ENCODE data around the gene ZNF516. TPM values are rescaled to one million over a fixed set of nuclear protein-coding genes. Genes with fewer than 3 reads are reported as not detected.
A peak's percentile ranks its signal among the peaks of the same experiment; 100 is the strongest.

The ZNF516 gene
- total and polyA plus RNA-seq, 7 donors = 2.4 to 20.6 (median 9.6) TPM

DNA sequence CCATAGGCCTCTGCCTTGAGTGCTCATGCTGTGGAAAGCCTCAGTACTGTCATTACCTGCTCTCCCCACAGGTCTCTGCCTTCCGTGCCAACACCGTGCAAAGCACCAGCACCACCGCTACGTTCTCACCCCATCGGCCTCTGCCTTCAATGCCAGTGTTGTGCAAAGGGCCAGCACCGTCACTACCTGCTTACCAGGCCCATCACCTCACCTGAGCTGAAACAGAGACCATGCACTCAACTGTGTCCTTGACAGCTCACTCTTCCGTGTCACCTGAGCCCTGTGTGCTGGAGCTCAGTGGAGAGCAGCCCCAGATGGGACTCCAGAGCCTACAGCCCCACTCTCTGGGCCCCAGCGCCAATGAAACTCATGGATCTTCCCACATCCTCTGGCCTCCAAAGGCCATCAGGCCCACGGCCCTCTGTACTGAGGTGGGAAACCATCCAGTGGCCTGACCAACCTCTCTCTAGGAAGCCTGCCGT lies 62.7 kb downstream of the ZNF516 start:
- Histone ChIP-seq H3K27me3 (ENCODE audit: insufficient read depth in 3 of 3, low read length in 2 of 3) (no peaks in the 10 kb centered on the region), H3K4me1 (peaks cover 26% of the 10 kb centered on the region), H3K27ac (no peak overlapping the region), H3K4me3 (no peak overlapping the region), H3K9me3 (no peaks in the 10 kb centered on the region), H3K36me3 (ENCODE audit: insufficient read depth in 1 of 2, low read depth in 1 of 2) (peaks cover 0 to 13% of the 10 kb centered on the region in 2 donors)
- ATAC-seq (no peak), DNase-seq (no peak)
- TF ChIP-seq, protein P1, sequence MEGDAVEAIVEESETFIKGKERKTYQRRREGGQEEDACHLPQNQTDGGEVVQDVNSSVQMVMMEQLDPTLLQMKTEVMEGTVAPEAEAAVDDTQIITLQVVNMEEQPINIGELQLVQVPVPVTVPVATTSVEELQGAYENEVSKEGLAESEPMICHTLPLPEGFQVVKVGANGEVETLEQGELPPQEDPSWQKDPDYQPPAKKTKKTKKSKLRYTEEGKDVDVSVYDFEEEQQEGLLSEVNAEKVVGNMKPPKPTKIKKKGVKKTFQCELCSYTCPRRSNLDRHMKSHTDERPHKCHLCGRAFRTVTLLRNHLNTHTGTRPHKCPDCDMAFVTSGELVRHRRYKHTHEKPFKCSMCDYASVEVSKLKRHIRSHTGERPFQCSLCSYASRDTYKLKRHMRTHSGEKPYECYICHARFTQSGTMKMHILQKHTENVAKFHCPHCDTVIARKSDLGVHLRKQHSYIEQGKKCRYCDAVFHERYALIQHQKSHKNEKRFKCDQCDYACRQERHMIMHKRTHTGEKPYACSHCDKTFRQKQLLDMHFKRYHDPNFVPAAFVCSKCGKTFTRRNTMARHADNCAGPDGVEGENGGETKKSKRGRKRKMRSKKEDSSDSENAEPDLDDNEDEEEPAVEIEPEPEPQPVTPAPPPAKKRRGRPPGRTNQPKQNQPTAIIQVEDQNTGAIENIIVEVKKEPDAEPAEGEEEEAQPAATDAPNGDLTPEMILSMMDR (IDR thresholded peaks at IDR 0.05) = no peak
- intact Hi-C loops (cut with DNase I) = no loop called here
- 94 to 96% (median 95%) methylated on average over 10 of the region's 10 CpGs for WGBS, 3 donors

DNA sequence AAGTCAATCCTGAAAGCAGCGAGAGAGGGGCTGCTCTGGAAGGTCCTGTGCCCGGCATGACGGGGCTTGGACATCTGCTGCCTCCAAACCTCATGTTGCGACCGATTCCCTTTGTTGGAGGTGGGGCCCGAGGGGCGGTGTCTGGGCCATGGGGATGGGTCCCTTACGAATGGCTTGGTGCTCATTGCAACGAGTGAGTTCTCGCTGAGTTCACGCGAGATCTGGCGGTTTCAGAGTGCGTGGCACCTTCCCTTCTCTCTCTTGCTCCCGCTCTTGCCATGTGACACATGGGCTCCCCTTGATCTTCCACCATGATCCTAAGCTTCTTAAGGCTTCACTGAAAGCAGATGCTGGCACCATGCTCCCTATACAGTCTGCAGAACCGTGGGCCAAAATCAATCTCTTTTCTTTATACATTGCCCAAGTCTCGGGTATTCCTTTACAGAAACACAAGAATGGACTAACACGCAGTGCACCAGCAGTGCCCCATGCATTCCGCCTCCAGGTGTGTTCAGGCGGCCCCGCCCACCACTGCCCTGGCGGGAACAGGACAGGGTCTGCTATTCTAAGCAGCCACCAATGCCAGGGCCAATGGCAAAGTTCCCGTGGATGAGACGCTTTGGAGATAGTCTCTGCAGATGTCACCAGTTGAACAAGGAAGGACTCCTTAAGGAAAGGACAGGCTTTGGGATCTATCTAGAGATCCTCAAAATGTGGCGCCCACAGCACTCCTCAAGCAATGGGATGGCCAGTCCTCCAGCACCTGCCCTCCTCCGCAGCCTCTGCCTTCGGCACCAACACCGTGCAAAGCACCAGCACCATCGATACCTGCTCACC lies 63.4 kb downstream of the ZNF516 start:
- H3K27ac ChIP-seq = no peak overlapping the region
- H3K4me1 ChIP-seq = peaks cover 26% of the 10 kb centered on the region
- H3K9me3 ChIP-seq = no peaks in the 10 kb centered on the region
- ATAC-seq (no peak), DNase-seq (no peak)
- H3K36me3 ChIP-seq (ENCODE audit: insufficient read depth in 1 of 2, low read depth in 1 of 2) = peaks cover 0 to 13% of the 10 kb centered on the region in 2 donors
- intact Hi-C loops (cut with DNase I) = no loop called here
- no peak overlapping the region for H3K4me3 ChIP-seq
- WGBS, 3 donors = 92 to 93% (median 92%) methylated on average over 29 of the region's 29 CpGs
- no peaks in the 10 kb centered on the region for H3K27me3 ChIP-seq (ENCODE audit: insufficient read depth in 3 of 3, low read length in 2 of 3)
- TF ChIP-seq, protein P1 (IDR thresholded peaks at IDR 0.05) = no peak

DNA sequence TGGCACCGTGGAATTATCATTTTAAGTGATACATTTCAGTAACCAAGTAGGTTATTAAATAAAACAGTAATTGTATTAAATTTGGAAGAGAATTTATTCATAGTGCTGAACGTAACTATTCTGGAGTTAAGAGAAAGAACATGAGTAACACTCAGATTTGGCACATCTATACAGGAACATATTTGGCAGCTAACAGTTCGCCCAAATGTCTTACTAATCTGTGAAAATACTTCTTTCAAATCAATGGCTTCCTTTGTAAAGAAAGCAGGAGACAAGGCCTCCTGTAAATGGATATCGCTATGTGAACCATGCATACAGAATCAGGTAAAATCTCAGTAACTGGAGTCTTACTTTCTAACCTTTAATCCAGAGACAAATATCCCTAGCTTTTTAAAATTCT lies 64.4 kb downstream of the ZNF516 start:
- peaks cover 0 to 9% of the 10 kb centered on the region in 2 donors for H3K36me3 ChIP-seq (ENCODE audit: insufficient read depth in 1 of 2, low read depth in 1 of 2)
- DNase-seq (no peak), ATAC-seq (no peak)
- H3K4me1 ChIP-seq = peaks cover 26% of the 10 kb centered on the region
- TF ChIP-seq, protein P1 (IDR thresholded peaks at IDR 0.05) = no peak
- 54 to 68% (median 54%) methylated on average over 4 of the region's 4 CpGs for WGBS, 3 donors
- intact Hi-C loops (cut with DNase I) = no loop called here
- H3K4me3 ChIP-seq = no peak overlapping the region
- no peak overlapping the region for H3K27ac ChIP-seq
- H3K27me3 ChIP-seq (ENCODE audit: insufficient read depth in 3 of 3, low read length in 2 of 3) = no peaks in the 10 kb centered on the region
- H3K9me3 ChIP-seq = no peaks in the 10 kb centered on the region

DNA sequence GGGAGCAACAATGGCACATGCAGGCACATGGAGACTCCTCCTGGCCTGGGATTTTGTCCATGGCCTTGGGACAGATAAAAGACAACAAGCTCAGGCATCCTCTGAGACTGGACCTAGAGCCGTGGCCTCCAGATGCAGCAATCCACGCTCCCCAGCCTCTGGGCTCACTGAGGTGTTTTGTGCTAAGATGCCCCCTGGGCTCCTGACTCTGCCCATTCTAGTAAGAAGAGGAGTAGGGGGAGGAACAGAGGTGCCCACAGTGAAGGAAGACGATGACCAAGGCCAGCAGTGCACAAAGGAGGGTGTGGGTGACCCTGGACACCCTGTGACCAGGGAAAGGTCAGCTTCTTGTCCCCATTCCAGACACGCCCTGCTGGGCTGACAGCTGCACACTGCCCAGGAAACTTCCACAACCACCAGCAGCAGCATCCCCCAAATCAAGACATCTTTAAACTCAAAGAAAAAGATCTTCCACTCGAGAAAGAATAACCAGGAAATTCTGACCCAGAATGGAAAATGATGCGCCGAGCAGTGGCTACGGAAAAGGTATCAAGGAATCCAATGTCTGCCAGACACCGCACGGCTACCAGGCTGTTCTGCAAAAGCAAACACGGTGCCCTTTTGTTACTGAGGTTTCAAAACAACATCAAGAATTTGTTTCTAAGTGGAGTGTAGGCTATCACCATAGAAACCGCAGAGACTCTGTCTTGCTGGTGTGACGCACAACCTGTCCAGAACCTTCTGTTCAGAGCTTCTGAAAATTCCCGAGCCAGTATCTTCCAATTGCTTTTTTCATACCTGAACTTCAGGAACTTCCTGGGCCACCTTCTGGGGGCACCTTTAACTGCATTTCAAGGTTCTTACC lies 65.5 kb downstream of the ZNF516 start:
- no peaks in the 10 kb centered on the region for H3K27me3 ChIP-seq (ENCODE audit: insufficient read depth in 3 of 3, low read length in 2 of 3)
- peaks cover 26% of the 10 kb centered on the region for H3K4me1 ChIP-seq
- no peaks in the 10 kb centered on the region for H3K9me3 ChIP-seq
- intact Hi-C loops (cut with DNase I) = no loop called here
- 44 to 68% (median 49%) methylated on average over 14 of the region's 14 CpGs for WGBS, 3 donors
- DNase-seq (peak in 1 of 2 donors; percentile 59), ATAC-seq (peak; percentile 57 to 91 (median 75))
- peaks cover 0 to 9% of the 10 kb centered on the region in 2 donors for H3K36me3 ChIP-seq (ENCODE audit: insufficient read depth in 1 of 2, low read depth in 1 of 2)
- no peak overlapping the region for H3K4me3 ChIP-seq
- TF ChIP-seq, protein P1 (IDR thresholded peaks at IDR 0.05) = no peak
- no peak overlapping the region for H3K27ac ChIP-seq

All from psoas muscle (tissue), 8 donors.